C4-2B (cell line): ENCODE measurements around the gene C6orf163.

Experiments
- ZFX ChIP-seq: fragments of 450-650 bp; IDR thresholded peaks from 2 replicates; pipeline ENCODE4 v1.6.1; 2017
- TF ChIP-seq, protein P1 (sequence below): fragments of 450-650 bp; conservative IDR thresholded peaks from 2 replicates; pipeline ENCODE4 v1.5.1; 2017; ENCODE audit warnings: mild to moderate bottlenecking

DNA sequence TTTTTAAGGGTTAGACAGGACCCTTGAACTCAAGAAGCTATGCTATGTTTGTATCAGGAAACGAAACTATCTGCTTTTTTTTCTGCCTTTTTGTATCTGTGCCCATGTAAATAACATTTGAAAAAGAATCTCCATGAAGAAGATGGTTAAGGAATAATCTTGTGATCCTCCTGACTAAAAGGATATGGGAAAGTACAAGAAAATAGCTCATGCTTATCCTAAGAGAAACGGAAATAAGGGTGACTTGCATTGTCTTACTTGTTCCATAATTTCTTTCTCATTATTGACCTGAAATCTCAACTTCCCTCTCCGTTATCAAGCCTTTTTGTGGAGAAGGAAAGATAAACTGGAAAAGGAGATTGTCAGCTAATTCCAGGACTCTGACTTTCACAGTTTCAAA is 57.2 kb downstream of the C6orf163 start:
- TF ChIP-seq, protein P1, sequence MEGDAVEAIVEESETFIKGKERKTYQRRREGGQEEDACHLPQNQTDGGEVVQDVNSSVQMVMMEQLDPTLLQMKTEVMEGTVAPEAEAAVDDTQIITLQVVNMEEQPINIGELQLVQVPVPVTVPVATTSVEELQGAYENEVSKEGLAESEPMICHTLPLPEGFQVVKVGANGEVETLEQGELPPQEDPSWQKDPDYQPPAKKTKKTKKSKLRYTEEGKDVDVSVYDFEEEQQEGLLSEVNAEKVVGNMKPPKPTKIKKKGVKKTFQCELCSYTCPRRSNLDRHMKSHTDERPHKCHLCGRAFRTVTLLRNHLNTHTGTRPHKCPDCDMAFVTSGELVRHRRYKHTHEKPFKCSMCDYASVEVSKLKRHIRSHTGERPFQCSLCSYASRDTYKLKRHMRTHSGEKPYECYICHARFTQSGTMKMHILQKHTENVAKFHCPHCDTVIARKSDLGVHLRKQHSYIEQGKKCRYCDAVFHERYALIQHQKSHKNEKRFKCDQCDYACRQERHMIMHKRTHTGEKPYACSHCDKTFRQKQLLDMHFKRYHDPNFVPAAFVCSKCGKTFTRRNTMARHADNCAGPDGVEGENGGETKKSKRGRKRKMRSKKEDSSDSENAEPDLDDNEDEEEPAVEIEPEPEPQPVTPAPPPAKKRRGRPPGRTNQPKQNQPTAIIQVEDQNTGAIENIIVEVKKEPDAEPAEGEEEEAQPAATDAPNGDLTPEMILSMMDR, result no peak
- TF ChIP-seq ZFX, result no peak
